K562 (cell line): ENCODE results near the gene METTL18. TPM values are rescaled to one million over a fixed set of nuclear protein-coding genes. Genes with fewer than 3 reads are reported as not detected.

Experiments
- ATAC-seq: fragments of 200-7000 bp; cut with Tn5 transposase; 3 replicates; pipeline ENCODE4 v1.9.1; 2020; ENCODE audit warnings: moderate library complexity
- BruUV-seq: library from RNA; stranded (reverse); fragments of 400-500 nt; replicated peaks from 2 replicates; lab custom pipeline; 2021; lab: Mats Ljungman, UMichigan
- CTCF ChIA-PET: fragments of 300-600 bp; formaldehyde crosslinking; extraction: SDS; loops from one replicate; lab custom pipeline; 2021; ENCODE audit warnings: low intra/inter-chr PET ratio; lab: Yijun Ruan, JAX
- POLR2A ChIA-PET: fragments of 300-600, 350-650 bp; sonication (Branson Sonifier 250); formaldehyde crosslinking; extraction: SDS; loops from one replicate; lab custom pipeline; 2021; ENCODE audit warnings: antibody characterized with exemption, inconsistent platforms; lab: Yijun Ruan, JAX
- DNase-seq, 4 experiments: peaks; one replicate each; pipeline versions ENCODE4 v3.0.0 to v3.0.0-alpha.2; 2011 to 2018; ENCODE audit warnings: low spot score in 3 of 4, mixed read lengths in 3 of 4; ENCODE audit errors: extremely low read depth in 1 of 4
- FAIRE-seq: peaks from 2 replicates; lab custom pipeline; 2011; peaks lifted over from hg19 to GRCh38; lab: Jason Lieb, UNC
- H2AFZ ChIP-seq: 2 replicates; pipeline ENCODE4 v1.6.0; 2011; ENCODE audit warnings: low read depth, low read length, control low read depth, inconsistent platforms
- H3K27ac ChIP-seq: fragments of 200-600 bp; 3 replicates; pipeline ENCODE4 v1.8.0; 2011; ENCODE audit warnings: low read depth, mild to moderate bottlenecking, control low read depth, inconsistent platforms, low read length, moderate library complexity, mixed read lengths; ENCODE audit errors: extremely low read depth
- H3K27me3 ChIP-seq, 2 experiments: fragments of 300-600 bp in 1 of 2; 2 replicates in 1 of 2; 3 replicates in 1 of 2; pipeline versions ENCODE4 v1.6.0 to v1.8.0; 2011; ENCODE audit warnings: inconsistent platforms in 2 of 2, low read length in 2 of 2, mild to moderate bottlenecking in 1 of 2, mixed read lengths in 1 of 2, moderate library complexity in 1 of 2; ENCODE audit not compliant: control insufficient read depth in 2 of 2, insufficient read depth in 2 of 2
- H3K36me3 ChIP-seq: fragments of 300-600 bp; 3 replicates; pipeline ENCODE4 v1.8.0; 2011; ENCODE audit warnings: mild to moderate bottlenecking, low read length, inconsistent platforms; ENCODE audit not compliant: control insufficient read depth, insufficient read depth
- H3K4me1 ChIP-seq, 2 experiments: fragments of 200-600 bp in 1 of 2; replicated peaks in 1 of 2; 2 replicates in 1 of 2; 3 replicates in 1 of 2; pipeline versions ENCODE4 v1.5.1 to v1.8.0; 2011; ENCODE audit warnings: inconsistent platforms in 2 of 2, low read length in 2 of 2, mild to moderate bottlenecking in 1 of 2, mixed read lengths in 1 of 2, moderate library complexity in 1 of 2; ENCODE audit not compliant: control insufficient read depth in 2 of 2, insufficient read depth in 2 of 2
- H3K4me2 ChIP-seq: 2 replicates; pipeline ENCODE4 v1.6.1; 2011; ENCODE audit warnings: low read length, control low read depth, inconsistent platforms, mixed read lengths; ENCODE audit not compliant: insufficient read depth
- H3K4me3 ChIP-seq: fragments of 200-600 bp; sonication (generic), shearing (Covaris generic); 2 replicates; pipeline ENCODE4 v1.5.1; 2016; ENCODE audit warnings: control low read depth, inconsistent platforms
- H3K79me2 ChIP-seq: fragments of 200-600 bp; 3 replicates; pipeline ENCODE4 v1.8.0; 2011; ENCODE audit warnings: low read length, inconsistent platforms; ENCODE audit not compliant: control insufficient read depth, insufficient read depth
- H3K9ac ChIP-seq, 2 experiments: 2 replicates each; pipeline versions ENCODE4 v1.6.0 to v1.6.1; 2011; ENCODE audit warnings: low read depth in 2 of 2, low read length in 2 of 2, control low read depth in 1 of 2, inconsistent platforms in 1 of 2, mild to moderate bottlenecking in 1 of 2, mixed read lengths in 1 of 2; ENCODE audit not compliant: insufficient read depth in 1 of 2
- H3K9me1 ChIP-seq: one replicate; pipeline ENCODE4 v1.6.0; 2011; ENCODE audit warnings: inconsistent platforms, mild to moderate bottlenecking, low read length, moderate library complexity; ENCODE audit not compliant: control insufficient read depth, insufficient read depth
- H3K9me3 ChIP-seq: replicated peaks from 2 replicates; pipeline ENCODE4 v1.5.1; 2011; ENCODE audit warnings: low read depth, low read length, inconsistent platforms; ENCODE audit not compliant: control insufficient read depth, insufficient read depth
- H4K20me1 ChIP-seq: replicated peaks from 2 replicates; pipeline ENCODE4 v1.6.1; 2011; ENCODE audit warnings: low read length, inconsistent platforms, mixed read lengths; ENCODE audit not compliant: control insufficient read depth, insufficient read depth
- C11orf30 ChIP-seq: fragments of 450-650 bp; IDR thresholded peaks from 2 replicates; pipeline ENCODE4 v1.6.1; 2016; ENCODE audit warnings: low read depth, mild to moderate bottlenecking
- CBX3 ChIP-seq, 2 experiments: IDR thresholded peaks; 1 replicate in 1 of 2; 2 replicates in 1 of 2; pipeline ENCODE4 v1.6.1; 2012; ENCODE audit warnings: inconsistent platforms in 2 of 2, low read length in 2 of 2, borderline replicate concordance in 1 of 2, control low read depth in 1 of 2
- CC2D1A ChIP-seq: fragments of 450-650 bp; IDR thresholded peaks from 2 replicates; pipeline ENCODE4 v1.6.1; 2017; ENCODE audit warnings: mild to moderate bottlenecking
- CEBPB ChIP-seq: fragments of 450-650 bp; IDR thresholded peaks from 2 replicates; pipeline ENCODE4 v1.6.1; 2016; ENCODE audit warnings: missing genetic modification characterization, missing compliant biosample characterization
- DACH1 ChIP-seq: fragments of 450-650 bp; IDR thresholded peaks from 2 replicates; pipeline ENCODE4 v1.6.1; 2018; ENCODE audit not compliant: partially characterized antibody
- L3MBTL2 ChIP-seq: fragments of 450-650 bp; IDR thresholded peaks from 2 replicates; pipeline ENCODE4 v1.6.1; 2016; ENCODE audit warnings: mild to moderate bottlenecking, moderate library complexity
- MCM5 ChIP-seq: fragments of 450-650 bp; IDR thresholded peaks from 2 replicates; pipeline ENCODE4 v1.6.1; 2016; ENCODE audit warnings: low read depth
- SMARCC2 ChIP-seq: fragments of 450-650 bp; IDR thresholded peaks from 2 replicates; pipeline ENCODE4 v1.6.1; 2017; ENCODE audit warnings: antibody characterized with exemption, moderate library complexity, mild to moderate bottlenecking, low read depth
- TGIF2 ChIP-seq: sonication (generic); formaldehyde crosslinking; IDR thresholded peaks from 2 replicates; pipeline ENCODE4 v1.8.1; 2022; ENCODE audit warnings: mild to moderate bottlenecking, missing genetic modification reagents, moderate library complexity
- THAP7 ChIP-seq: fragments of 250-450 bp; sonication (Bioruptor Pico); IDR thresholded peaks from 2 replicates; pipeline ENCODE4 v1.5.0; 2021
- ZBTB17 ChIP-seq: fragments of 450-650 bp; formaldehyde crosslinking; IDR thresholded peaks from 2 replicates; pipeline ENCODE4 v1.4.0; 2020; ENCODE audit warnings: mild to moderate bottlenecking
- ZBTB49 ChIP-seq: sonication (generic); formaldehyde crosslinking; IDR thresholded peaks from 2 replicates; pipeline ENCODE4 v1.8.0; 2022; ENCODE audit warnings: missing genetic modification reagents, mild to moderate bottlenecking, borderline replicate concordance
- ZNF263 ChIP-seq: sonication (generic); formaldehyde crosslinking; IDR thresholded peaks from 2 replicates; pipeline ENCODE4 v1.8.0; 2022; ENCODE audit warnings: mild to moderate bottlenecking, missing genetic modification reagents, borderline replicate concordance
- WGBS: fragments of 100-300 bp; shearing (Covaris generic); methylation state at CpG from one replicate; pipeline ENCODE4 v1.1.6; 2016; ENCODE audit warnings: low coverage, mixed read lengths; ENCODE audit not compliant: insufficient coverage; ENCODE audit errors: missing lambda C conversion rate; 5-methylcytosine and 5-hydroxymethylcytosine counted together
- in situ Hi-C: fragments of 300-500 bp; cut with MboI; formaldehyde crosslinking; loops from 4 replicates; pipeline ENCODE4 v1.15.0; 2018; ENCODE audit warnings: inconsistent platforms, mixed read lengths
- intact Hi-C: fragments of 100-400 bp; cut with micrococcal nuclease; formaldehyde crosslinking; loops from 2 replicates; pipeline ENCODE4 v1.14.2; 2022
- polyA plus RNA-seq, 8 experiments: library from polyadenylated mRNA; depleted of rRNA in 4 of 8; stranded (reverse) in 5 of 8; unstranded in 3 of 8; fragments of >200 nt; fragmentation: Nextera tagmentation in 2 of 8; fragmentation: Illumina TruSeq in 1 of 8; extraction: Ambion mirVana in 2 of 8; extraction: Trizol in 1 of 8; gene quantifications; 2 replicates each; pipeline versions ENCODE4 v1.2.1 to v1.2.3, GENCODE V29; 2011 to 2014; ENCODE audit warnings: inconsistent platforms in 1 of 8, missing spikeins in 1 of 8
- total RNA-seq, 7 experiments: library from RNA; depleted of rRNA in 6 of 7; stranded (reverse); fragments of >200 nt in 6 of 7; fragmentation: Illumina TruSeq in 2 of 7; extraction: Trizol in 2 of 7; gene quantifications; 2 replicates each; pipeline versions ENCODE4 v1.2.1 to v1.2.3, GENCODE V29; 2011 to 2021; ENCODE audit warnings: low replicate concordance in 1 of 7
- TF ChIP-seq, protein P1 (sequence below): IDR thresholded peaks from 2 replicates; pipeline ENCODE4 v1.6.1; 2014; ENCODE audit warnings: antibody characterized with exemption
- TF ChIP-seq, protein P2 (sequence below): fragments of 250-450 bp; sonication (Bioruptor Pico); IDR thresholded peaks from 2 replicates; pipeline ENCODE4 v1.4.0; 2020; ENCODE audit warnings: mild to moderate bottlenecking

The METTL18 gene
- total and polyA plus RNA-seq, 9 of the 15 experiments (the other 6 are each of a cell fraction or from before 2014, with no cell fraction given), result 9.5 to 40.2 (median 14.7) TPM

DNA sequence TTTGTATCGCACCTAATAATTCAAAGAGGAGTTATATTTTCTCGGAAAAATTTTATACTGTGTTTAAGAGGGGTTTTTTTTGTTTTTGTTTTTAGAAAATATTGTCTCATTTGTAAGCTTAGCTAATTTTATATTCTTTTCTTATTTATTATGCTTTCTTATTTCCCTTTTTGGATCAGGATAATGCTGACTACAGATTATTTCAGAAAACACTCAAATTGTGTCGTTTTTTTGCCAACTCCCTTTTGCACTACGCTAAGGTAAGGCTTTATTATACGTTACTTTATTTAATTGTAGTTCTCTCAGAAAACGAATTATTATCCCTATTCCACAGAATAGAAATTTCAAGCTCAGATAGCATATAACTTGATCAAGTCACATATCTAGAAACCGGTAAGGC lies 26.8 kb upstream of the METTL18 start (continued):
- peak; percentile 48; the same call in 1 of the 2 replicates for TF ChIP-seq C11orf30

GRCh38 chr1:169816617-169817016 lies 21.9 kb upstream of the METTL18 start:
- Histone ChIP-seq H3K79me2 (no peaks in the 10 kb centered on the region), H3K4me3 (no peak overlapping the region), H3K27me3 (no peaks in the 10 kb centered on the region), H3K27ac (no peak overlapping the region), H4K20me1 (no peaks in the 10 kb centered on the region), H2AFZ (no peak overlapping the region), H3K4me1 (no peaks in the 10 kb centered on the region), H3K9me3 (no peaks in the 10 kb centered on the region), H3K9ac (no peak overlapping the region), H3K9me1 (no peaks in the 10 kb centered on the region), H3K4me2 (no peak overlapping the region), H3K36me3 (peaks cover 61% of the 10 kb centered on the region)
- WGBS, result 93% methylated on average over 1 of the region's 1 CpG
- DNase-seq, result no peak
- CTCF ChIA-PET, result no interaction called here
- BruUV-seq, result no TSS peak
- POLR2A ChIA-PET, result no interaction called here
- intact Hi-C loops, result no loop called here
- FAIRE-seq, result no peak
- no peak for TF ChIP-seq TGIF2 (CRISPR knock-in tag)
- TF ChIP-seq MCM5, result no peak
- no peak for TF ChIP-seq DACH1
- no peak for TF ChIP-seq CEBPB (tag)
- TF ChIP-seq, protein P1, sequence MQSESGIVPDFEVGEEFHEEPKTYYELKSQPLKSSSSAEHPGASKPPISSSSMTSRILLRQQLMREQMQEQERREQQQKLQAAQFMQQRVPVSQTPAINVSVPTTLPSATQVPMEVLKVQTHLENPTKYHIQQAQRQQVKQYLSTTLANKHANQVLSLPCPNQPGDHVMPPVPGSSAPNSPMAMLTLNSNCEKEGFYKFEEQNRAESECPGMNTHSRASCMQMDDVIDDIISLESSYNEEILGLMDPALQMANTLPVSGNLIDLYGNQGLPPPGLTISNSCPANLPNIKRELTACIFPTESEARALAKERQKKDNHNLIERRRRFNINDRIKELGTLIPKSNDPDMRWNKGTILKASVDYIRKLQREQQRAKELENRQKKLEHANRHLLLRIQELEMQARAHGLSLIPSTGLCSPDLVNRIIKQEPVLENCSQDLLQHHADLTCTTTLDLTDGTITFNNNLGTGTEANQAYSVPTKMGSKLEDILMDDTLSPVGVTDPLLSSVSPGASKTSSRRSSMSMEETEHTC, result no peak
- TF ChIP-seq, protein P2, sequence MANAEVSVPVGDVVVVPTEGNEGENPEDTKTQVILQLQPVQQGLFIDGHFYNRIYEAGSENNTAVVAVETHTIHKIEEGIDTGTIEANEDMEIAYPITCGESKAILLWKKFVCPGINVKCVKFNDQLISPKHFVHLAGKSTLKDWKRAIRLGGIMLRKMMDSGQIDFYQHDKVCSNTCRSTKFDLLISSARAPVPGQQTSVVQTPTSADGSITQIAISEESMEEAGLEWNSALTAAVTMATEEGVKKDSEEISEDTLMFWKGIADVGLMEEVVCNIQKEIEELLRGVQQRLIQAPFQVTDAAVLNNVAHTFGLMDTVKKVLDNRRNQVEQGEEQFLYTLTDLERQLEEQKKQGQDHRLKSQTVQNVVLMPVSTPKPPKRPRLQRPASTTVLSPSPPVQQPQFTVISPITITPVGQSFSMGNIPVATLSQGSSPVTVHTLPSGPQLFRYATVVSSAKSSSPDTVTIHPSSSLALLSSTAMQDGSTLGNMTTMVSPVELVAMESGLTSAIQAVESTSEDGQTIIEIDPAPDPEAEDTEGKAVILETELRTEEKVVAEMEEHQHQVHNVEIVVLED (CRISPR knock-in tag), result no peak
- TF ChIP-seq ZBTB49 (CRISPR knock-in tag), result no peak
- no peak for TF ChIP-seq L3MBTL2
- TF ChIP-seq CBX3 (IDR thresholded peaks at IDR 0.05; ENCODE audit: borderline replicate concordance in 1 of 2, low read length in 2 of 2), result no peak
- TF ChIP-seq SMARCC2, result no peak
- TF ChIP-seq CC2D1A, result no peak
- no peak for TF ChIP-seq THAP7 (CRISPR knock-in tag)
- no peak for TF ChIP-seq ZBTB17 (CRISPR knock-in tag)
- no peak for TF ChIP-seq ZNF263 (CRISPR knock-in tag)
- no peak for ATAC-seq
- in situ Hi-C loops, result no loop called here
